OCI-LY7 (cell line): ENCODE measurements around the gene PRKRA.

Source experiments
- CTCF ChIP-seq: fragments of 200-600 bp; sonication (generic); conservative IDR thresholded peaks from 2 replicates; pipeline ENCODE4 v1.5.1; 2014; ENCODE audit warnings: mild to moderate bottlenecking, antibody characterized with exemption, low read length, moderate library complexity, mixed read lengths
- EZH2phosphoT487 ChIP-seq: fragments of 200-600 bp; sonication (generic); IDR thresholded peaks from 2 replicates; pipeline ENCODE4 v1.6.1; 2018; ENCODE audit warnings: low read depth, borderline replicate concordance, mild to moderate bottlenecking, mixed run types, antibody characterized with exemption, low read length, moderate library complexity, mixed read lengths

DNA sequence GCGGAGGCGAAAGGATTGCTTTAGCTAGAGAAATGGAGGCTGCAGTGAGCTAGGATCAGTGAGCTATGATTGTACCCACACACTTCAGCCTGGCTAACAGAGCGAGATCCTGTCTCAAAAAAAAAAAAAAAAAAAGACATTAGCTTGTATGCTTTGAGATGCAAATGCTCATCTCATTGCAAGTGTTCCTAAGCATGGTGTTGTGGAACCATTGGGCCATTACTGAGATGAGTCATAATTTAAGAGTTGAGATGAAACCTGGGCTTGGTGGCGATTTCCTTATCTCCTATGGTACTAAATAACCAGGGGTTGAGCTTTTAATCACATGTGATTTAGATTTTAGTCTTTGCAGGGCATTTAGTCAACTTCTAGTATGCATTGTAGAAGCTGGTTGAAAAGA lies 31.5 kb upstream of the PRKRA start:
- TF ChIP-seq CTCF, result no peak
- no peak for TF ChIP-seq EZH2phosphoT487
